CD4-positive, alpha-beta T cell treated with Interleukin-4 for 4 hours (primary cell): ENCODE results near the gene RPP25L.

Experiments
- DNase-seq: peaks from one replicate; pipeline ENCODE4 v3.0.0-alpha.2; 2020

The RPP25L gene

GRCh38 chr9:34565856-34566255 is 46.0 kb downstream of the RPP25L start:
- DNase-seq, result no peak

- DNase-seq, result no peak
These were observed 47.3 kb downstream of the RPP25L start for GRCh38 chr9:34564617-34565016.

GRCh38 chr9:34563262-34563661 is 48.6 kb downstream of the RPP25L start:
- DNase-seq, result no peak

GRCh38 chr9:34562135-34562745 is 49.7 kb downstream of the RPP25L start:
- no peak for DNase-seq

- no peak for DNase-seq
These were observed 51.2 kb downstream of the RPP25L start for GRCh38 chr9:34560599-34561214.
